T-helper 1 cell treated with Interleukin-12 subunit alpha and Interleukin-12 subunit beta and Interleukin-4 antibody, amounts not matched to agents 30 ng/mL and 1 ng/mL, for 36 hours (primary cell): ENCODE data around the gene BOC. TPM values are rescaled to one million over a fixed set of nuclear protein-coding genes. Genes with fewer than 3 reads are reported as not detected.

Source experiments
- intact Hi-C: fragments of 100-400 bp; cut with micrococcal nuclease; formaldehyde crosslinking; loops from one replicate; pipeline ENCODE4 v1.15.1; 2024
- total RNA-seq: library from RNA; stranded (reverse); gene quantifications from 2 replicates; pipeline ENCODE4 v1.2.3, GENCODE V29; 2022

Gene BOC
- total RNA-seq, 1 donor from 2014 or later, result 0.37 TPM

DNA sequence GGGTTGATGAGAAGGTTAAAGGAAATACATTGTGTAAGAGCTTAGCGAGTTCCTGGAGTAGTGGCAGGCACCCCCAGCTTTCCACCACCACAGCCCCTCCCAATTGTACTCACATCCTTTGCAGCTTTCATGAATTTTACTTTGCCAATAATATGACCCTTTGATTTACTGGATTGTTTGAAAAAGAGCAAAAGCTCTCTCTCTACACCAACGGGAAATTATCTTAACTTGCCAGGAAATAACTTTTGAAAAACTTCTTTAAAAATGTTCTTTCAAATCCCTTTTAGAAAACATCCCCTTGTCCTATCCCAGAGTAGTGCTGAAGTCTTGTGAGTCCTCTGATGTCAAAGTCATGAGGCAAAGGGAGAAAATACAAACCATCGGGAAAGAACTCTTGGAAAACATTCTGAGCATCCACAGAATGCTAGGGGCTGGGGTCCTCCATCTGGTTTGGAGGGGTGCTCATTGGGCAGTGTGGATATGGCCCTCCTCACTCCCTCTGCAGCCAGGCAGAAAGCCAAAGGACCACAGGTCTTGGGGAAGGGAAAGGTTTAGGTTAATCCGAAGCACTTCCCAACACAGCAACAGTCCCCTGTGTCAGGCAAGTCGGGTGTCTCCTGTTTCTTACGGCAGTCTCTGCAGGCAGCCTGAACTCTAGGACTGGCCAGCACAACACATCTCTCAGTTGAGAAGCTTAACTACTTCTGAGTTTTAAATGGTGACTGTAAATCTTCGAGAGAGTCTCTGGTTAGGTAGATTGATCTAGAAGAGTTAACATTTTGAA is 36.5 kb downstream of the BOC start:
- intact Hi-C loops, result no loop called here

DNA sequence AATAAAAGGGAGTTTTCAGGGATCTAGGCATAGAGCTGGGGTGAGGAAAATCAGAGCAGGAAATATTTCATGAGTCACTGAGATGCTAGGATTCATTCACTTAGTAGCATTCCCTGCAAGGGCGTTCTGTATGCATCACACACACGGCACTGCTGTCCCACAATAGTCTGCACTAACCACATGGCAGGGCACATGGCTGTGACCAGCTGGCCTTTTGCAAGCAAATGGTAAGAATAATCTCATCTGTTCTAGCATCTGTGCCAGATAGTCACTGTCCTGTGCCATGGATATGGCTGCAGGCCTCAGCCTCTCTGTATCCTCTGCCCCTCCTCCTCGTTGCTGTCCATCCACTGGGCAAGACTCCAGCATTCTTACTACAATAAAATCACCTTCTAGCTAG is 37.8 kb downstream of the BOC start:
- intact Hi-C loops, result no loop called here

DNA sequence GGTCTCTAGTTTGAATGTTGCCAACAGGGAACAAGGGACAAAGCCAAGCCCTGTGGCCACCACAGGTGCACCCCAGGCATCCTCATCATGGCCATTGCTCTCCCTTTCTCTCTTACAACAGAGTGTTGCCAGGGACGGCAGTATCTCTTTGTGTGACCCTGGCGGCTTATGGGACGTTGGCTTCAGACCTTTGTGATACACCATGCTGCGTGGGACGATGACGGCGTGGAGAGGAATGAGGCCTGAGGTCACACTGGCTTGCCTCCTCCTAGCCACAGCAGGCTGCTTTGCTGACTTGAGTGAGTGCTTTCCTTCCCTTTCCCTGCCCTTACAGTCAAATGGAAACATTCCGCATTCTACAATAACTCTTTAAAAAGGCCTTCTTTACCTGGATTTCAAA is 38.2 kb downstream of the BOC start:
- intact Hi-C loops, result no loop called here

DNA sequence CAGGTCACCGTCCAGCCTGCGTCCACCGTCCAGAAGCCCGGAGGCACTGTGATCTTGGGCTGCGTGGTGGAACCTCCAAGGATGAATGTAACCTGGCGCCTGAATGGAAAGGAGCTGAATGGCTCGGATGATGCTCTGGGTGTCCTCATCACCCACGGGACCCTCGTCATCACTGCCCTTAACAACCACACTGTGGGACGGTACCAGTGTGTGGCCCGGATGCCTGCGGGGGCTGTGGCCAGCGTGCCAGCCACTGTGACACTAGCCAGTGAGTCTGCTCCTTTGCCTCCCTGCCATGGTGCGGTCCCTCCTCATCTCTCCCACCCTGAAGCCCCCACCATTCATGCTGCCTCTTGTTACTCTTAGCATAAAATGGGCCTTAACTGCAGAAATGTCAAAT is 39.2 kb downstream of the BOC start:
- intact Hi-C loops, result no loop called here

DNA sequence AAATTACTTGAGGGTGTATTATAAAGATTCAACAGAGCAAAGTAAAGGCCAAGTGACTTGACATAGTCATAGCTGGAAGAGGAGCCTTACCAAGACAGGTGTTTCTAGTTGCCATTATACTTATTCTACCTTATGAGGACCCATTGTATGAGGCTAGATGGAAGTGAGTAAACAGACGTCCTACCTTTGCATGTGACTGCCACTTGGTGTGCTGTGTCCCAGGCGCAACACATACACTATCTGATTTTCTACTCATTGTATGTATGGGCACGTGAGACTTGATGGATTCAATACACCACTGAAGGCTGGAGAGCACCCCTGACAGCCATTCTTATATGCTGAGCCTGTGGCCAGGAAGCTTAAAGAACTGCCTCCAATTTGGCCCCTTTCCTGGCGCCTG is 40.5 kb downstream of the BOC start:
- intact Hi-C loops, result no loop called here

DNA sequence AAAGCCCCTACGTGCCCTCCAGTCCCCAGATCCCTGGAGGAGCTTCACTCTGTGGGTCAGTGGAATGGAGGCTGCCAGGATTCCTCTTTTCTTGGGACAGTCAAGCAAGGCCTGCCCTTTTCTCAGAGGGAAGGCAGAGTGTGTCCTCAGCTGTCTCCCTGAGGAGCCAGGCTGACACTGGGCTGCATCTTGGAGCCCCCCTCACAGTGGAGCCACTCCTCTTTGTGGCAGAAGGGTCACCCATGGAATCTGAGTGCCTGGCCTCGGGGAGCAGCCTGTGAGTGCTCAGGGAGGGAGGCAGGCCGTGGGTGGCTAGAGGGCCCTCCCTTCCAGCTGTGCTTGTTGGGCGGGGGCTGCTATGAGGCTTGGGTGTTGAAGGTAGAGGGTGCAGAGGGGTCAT is 41.2 kb downstream of the BOC start:
- intact Hi-C loops, result no loop called here

DNA sequence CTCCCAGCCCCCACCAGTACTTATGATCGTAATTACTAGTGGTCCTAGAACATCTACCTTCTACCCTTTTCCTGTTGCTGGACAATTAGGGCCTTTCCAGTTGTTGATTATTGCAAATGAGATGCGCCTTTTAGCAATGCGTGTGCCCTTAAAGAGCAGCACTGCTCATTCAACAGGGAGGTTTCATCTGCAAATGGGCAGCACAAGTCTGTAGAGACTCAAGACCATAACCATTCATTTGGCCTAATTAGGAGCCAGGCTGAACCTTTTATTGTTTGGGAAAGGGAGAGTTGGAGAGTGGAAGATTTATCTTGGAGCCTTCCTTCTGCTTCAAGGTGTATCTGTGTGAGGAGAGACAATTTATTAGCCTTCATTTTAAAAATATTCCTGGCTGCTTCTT is 42.3 kb downstream of the BOC start:
- intact Hi-C loops, result no loop called here

DNA sequence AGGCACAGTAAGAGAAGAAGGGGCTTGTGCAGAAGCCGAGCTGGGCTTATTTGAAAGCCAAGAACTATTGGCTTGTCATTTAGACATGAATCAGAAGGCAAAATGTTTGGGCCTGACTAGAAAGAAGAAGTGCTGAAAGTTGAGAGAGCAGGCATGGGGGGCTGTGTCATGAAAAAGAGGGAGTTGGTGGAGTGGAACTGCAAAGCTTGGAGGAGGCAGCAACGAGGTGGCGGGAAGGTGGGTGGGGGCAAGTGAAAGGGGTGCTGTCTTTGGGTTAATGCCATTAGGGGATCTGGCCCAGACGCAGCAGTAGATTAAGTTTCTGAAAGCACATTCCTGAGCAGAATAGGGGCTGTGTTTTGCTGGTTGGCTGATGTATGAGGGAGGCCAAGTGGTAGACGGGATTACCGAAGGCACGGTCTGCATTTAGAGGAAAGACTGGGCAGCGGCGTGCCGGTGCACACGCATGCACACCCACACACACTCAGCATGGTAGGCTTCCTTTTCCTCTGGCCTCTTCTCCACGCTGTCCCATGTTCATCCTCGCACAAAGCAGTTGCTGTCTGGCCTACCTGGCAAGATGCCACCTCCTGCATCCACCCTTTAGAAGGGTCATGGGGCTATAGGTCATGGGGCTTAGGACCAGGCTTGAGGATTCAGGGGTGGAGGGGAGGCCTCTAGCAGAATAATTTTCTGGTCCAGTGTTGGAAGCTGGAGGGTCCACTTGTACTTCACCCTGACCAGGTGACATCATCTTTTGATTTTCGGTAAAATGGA is 43.0 kb downstream of the BOC start:
- intact Hi-C loops, result no loop called here

DNA sequence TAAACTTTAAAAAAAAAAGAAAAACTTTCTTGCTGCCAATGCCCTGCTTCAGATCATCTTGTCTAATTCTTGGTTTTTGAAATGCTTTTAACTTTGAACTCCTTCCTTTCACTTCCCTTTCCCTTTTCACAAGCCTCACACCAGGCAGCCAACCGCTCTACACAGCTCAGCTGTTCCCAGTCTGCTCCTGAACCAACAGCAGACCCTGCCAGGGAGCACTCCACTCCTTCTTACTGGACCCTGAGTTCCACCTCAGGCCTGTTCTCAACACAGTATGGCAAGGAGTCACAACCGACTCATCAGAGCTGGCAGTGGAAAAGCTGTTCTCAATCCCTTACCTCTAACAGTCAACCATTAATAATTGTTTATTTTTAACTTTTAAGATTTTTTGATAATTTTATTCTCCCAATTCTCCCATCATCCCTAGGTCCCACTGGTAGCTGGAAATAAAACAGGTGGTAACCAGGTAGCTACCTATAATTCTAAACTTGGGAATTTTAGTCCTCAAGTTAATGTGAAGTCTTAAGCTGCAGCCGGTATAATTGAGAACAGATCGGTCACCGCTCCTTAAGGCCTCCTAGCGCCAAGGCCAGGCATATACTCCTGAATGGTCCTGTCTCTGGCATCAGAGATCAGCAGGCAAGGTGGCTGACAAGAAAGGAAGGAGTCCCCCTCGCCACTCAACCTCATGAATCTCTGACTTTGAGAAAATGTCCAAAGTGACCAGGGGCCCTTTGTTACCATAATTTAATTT is 43.9 kb downstream of the BOC start:
- intact Hi-C loops, result no loop called here

DNA sequence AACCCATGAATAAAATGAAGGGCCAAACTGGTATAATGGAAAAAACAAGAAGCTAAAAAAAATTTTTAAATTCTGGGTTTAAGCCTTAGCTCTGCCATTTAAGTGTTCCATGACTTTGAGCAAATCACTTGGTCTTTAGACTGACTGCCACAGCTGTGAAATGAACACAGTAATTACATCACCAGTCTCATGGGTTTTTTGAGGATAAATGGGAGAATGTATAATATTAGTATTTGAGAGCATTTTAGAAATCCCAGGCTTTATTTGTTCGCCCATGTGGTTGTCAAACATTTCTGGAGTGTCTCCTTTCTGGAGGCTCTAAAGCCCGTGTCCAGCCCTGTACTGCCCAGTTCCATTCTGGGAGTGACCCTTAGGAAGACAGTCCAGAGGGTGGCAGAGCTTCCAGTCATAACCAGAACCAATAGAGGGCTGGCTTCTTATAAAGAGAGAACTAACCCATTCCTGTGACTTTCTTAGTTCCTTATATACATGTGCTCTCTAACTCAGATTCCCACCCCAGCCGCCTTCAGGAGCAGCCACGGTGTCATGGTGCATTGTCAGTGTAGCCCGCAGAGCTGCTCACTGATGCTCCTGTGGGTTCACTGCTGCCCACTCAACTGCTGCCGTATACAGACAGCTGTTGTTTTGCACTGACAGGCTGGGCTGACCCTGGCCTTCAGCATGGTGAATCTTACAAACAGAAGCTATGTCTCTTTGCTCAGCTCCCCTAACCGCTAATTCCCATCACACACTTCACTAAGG is 44.7 kb downstream of the BOC start:
- intact Hi-C loops, result no loop called here

DNA sequence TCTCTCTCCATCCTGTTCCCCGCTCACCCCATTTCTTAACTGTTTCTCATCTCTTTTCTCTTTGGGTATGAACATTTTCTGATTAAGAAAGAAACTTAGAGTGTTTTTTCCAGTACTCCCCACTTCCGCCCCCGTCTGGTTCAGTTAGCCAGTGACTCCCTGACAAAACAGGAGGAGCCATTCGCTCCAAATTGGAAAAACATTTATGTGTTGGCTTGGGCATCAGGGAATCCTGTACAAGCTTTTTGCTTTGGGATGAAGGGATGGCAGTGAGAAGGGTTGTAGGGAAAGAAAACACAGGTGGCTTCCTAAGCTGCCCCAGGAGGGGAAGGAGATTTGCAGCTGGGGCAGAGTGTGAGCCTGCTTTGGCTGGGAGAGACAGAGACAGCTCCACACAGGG is 47.0 kb downstream of the BOC start:
- intact Hi-C loops, result no loop called here

DNA sequence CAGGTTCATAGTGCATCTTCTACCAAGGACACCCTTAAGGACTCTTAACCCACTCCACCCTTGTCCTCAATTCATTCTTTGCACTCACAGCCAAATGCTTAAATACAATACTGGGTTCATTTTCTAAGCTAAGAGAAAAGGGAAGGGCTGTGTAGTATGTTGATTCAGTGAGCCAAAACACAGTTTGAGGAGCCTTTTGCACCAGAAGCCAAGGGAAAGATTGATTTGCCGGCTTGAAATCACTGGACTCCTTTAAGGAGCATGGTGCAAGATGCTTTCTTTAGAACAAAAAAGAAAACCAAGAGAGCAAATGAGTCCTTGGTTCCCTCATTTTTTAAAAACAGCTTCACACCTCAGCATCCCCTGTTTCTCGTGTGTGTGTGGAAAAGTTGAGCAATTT is 47.8 kb downstream of the BOC start:
- intact Hi-C loops, result no loop called here

DNA sequence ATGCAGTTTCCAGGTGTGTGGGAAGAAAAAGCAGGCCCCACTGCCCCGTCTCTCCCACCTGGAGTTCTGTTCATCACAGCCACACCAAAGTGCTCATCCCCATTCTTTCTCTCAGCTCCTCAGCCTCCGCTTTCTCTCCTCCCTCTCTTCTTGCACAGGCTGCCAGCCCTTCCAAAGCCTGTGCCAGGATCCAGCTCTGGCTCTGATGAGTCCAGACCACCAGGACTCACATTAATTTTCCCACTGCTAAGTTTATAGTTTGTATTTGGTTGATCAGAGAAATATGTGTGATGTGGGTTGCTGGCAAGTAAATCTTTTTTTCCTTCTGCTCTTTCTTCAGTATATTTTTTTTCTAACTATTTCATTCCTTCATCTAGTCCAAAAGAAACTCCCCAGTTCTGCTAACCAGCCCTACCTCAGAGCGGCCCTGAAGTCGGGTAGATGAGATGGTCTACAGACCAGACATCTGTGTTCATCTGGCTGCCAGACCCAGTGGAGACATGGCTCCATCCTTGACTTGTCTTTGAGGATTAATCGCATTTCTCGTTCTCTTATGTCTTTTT is 49.8 kb downstream of the BOC start:
- intact Hi-C loops, result no loop called here

DNA sequence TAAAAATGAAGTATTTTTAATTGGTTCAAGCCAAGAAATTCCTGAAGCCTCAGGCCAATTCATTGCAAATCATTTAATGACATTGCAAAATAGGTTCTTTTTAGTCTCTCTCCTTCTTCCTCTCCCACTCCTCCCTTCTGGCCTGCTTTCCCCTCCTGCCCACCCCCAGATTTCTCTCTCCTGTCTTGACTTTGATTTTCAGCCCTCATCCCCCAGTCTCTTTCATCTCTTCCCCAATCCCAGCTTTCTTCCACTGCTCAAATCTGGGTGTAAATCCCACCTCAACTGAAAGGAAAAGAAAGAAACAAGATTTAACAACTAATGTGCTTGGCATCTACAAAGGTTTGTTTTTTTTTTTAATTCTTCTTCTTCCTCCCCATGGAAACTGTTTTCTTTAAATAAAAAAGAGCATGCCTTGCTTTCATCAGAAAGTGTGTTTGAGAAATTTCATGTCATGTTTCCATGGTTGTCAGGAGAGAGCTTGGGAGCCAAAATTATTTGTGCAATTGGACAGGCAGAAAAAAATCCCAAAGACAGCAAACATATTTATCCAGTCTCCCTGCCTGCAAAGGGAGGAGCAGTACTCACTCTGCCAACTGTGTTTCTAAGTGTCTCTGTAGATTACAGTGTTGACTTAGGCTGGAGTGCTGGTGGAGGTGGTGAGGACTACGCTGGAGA is 50.4 kb downstream of the BOC start:
- intact Hi-C loops, result no loop called here

DNA sequence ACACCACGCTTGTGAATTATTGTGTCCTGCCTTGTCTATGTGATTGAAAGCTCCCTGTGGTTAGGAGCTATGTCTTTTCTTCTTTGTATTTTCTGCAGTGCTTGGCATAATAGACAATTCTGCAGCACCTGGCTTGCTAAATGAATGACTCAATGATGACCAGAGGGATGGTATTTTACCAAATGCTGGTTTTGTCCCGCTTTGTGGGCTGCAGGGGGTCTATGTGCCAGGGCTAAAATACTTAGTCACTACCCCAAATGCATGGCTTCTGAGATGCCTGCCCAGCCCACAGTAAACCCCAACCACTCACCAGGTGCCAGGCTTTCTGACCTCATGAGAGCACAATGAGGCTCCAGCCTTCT is 50.9 kb downstream of the BOC start:
- intact Hi-C loops, result no loop called here

DNA sequence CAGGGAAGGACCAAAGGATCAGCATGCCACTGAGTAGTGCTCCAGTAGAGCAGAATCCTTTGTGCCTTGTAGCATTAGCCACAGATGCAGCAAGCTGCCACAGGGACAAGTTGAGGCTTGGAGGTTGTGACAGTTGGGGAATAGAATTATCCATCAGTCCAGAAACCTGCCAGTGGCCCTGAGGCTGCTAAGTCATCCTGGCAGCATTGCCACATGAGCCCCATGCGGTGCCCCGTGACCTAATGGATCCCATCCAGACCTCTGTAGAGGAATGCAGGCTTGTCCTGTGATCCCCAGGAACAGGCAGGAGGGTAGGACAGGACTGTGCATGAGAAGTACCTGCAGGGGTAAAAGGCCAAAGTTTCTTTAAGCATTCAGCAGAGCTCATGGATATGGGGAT is 51.7 kb downstream of the BOC start:
- intact Hi-C loops, result no loop called here

DNA sequence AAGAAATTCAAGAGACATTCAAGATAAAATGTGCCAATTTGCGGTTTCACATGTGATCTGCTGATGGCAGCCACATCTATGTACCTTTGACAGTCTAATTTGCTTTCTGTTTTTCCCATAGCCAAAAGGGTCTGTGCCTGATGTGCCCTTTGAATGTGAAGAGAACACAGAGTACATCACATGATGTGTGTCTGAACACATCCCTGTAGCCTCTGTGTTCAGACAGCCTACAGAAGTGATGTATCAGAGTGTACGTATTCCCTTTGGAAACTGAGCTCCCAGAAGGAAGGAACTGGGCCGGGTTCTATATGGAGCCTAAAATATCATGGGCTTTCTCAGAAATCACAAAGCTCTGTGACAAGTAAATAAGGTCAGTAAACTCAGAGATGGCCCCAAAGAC is 52.4 kb downstream of the BOC start:
- intact Hi-C loops, result no loop called here

DNA sequence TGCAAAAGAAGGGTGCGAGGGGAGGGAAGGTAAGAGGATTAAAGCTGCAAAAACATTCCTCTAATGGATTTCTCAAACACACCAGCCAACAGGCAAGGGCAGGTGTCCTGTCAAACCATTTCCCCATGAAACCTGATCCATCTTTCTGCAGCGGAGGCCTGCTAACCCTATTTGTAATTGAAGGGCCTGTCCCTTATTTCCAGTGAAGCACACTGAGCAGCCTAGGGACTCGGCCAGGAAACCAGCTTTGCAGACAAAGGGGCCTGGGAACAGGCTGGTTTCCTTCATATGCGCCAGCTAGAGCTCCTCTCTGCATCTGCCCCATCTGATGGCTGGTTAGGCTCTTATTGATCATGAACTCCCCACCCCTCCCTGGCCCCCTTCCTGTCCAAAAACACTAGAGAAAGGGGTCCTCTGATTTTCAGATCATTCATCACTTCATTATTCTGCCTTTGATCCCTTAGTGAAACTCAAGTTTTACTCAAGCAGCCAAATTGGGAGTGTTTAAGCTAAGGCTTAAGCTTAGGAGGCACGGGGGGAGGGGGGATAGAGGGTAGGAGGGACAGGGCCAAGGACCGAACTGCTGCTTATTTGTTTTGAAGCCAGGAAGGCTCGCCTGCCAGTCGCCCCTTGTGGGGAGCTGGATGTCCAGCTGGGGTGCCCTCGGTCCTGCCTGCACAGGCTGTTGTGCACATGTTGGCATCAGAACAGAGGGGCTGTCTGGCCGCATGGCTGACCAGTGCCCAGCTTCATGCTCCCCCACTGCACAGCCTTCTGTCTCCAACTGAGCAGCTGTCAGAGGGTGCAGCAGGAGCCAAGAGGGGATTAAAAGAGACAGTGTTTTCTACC is 53.1 kb downstream of the BOC start:
- intact Hi-C loops, result no loop called here

DNA sequence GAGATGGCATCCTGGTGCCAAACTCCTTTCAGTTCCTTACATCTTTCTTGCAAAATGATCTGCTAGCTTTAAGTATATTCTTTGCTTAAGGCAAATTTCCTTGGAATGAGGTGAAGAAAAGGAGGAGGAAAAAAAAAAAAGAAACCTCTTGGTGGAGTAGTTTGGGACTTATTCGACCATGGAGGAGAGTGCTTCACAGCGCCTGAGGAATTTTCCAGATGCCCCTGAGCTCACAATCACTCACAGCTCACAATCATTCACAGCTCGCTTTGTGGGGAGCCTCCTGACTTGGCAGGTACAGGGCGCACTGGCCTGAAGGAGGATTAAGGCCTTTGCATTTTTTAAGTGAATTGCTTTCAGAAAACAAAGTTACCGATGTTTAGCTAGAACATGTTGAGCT is 53.9 kb downstream of the BOC start:
- intact Hi-C loops, result no loop called here

DNA sequence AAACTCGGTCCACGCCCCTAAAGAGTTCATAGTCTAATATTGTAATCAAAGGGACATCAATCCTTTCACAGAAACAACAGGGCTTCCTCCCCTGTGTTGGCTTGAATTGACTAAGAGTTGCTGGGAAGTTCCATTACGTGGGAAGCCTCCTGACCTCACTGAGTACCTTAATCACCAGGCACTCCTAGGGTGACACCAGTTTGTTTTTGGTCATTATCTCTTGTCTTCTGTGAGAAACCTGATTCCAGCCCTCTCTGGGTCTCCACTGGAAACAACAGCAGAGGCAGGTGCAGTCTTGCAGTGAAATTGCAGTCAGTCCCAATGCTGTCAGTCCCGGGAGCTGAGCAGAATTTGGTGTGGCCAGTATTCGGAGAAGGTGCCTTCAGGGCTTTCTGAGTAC is 55.4 kb downstream of the BOC start:
- intact Hi-C loops, result no loop called here
